HG02678 (cell line): ENCODE results near the gene CREB3L4.

Experiments
- ATAC-seq: cut with Tn5 transposase; IDR thresholded peaks from one replicate; pipeline ENCODE4 v1.9.1; 2021; ENCODE audit warnings: mild to moderate bottlenecking, moderate library complexity; ENCODE audit not compliant: unreplicated experiment

Gene CREB3L4

DNA sequence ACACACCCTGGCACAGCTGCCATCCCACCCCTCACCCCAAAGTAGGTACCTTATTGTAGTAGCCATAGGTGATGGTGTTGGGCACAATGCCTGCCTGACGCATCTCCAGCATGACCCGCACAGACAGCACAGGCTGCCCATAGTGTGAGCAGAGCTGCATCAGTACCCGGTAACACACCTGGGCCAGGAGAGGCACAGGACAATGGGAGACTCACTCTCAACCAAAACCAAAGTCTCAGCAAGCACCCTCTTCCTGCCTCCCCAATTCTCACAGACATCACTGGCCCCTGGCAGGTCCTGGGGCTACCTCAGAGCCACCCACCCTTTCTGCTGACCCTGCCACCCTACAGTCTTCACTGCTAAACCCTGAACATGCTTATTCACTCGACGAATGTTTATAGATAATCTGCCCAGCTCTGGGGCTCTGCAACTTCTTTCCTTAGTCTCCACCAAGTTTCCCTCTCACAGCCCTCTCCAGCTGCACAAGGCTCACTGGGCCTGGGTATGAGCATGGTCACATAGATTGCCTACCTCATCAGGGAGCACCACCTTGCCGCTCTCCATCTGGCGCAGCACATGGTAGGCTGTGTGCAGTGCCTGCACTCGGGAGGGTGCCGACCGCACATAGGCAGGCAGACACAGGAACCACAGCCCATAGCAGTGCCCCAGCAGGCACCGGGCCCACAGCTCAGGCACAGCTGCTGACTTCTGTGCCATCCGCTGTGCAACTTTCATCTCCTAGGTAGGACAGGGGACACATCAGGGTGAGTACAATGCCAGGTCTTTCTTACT is 31.5 kb upstream of the CREB3L4 start:
- ATAC-seq = no peak

DNA sequence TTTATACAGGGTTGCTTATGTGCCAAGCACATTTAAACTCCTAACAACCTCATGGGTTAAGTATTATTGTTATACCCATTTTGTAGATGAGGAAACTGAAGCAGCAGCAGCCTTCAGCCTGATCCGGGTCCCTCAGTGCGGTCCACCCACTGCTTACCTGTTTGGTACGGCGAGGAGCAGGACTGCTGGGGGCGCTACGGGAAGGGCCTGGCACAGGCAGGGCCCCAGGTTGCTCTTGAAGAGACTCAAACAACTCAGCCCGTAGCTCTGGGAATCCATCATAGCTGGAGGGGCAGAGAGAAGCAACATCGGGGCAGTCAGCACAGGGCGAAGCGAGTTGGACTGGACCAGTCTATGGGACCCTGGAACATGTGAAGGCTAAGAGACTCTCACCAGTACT is 30.4 kb upstream of the CREB3L4 start:
- no peak for ATAC-seq

DNA sequence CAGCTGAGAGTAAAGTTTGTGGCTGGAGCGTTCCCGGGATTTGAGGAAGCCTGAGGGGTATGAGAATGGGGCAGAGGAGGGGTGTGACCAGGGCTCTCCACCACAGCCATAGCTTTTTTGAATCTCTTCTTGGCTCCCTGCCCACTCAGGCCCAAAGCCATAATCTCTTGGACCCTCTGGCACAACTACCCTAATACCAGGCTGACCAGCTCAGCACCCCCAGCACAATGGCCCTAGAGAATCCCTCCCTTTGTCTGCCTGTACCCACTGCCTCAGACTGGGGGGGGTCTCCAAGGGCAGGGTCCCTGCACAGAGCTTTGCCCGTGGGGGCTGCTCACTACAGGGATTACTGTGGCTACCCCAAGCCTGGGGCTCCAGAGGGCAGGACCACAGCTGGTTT is 28.7 kb upstream of the CREB3L4 start:
- ATAC-seq = no peak

DNA sequence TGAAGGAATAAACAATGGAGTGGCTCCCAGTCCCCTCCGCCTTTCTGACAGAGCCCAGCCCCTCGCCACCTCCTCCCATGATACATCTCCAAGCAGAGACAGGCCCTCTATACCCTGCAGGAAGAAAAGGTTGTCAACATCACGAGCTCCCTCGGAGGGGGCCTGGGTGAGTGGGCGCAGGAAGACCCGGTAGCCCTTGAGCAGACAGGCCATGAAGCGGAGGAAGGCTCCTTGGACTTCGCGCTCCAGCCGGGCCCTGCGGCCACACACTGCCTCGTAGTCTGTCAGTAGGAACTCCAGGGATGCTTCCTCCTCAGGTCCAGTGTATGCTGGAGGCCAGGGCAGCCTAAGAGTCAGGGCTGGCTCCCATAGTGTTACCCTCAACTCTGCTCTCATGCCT is 28.2 kb upstream of the CREB3L4 start:
- ATAC-seq = no peak

DNA sequence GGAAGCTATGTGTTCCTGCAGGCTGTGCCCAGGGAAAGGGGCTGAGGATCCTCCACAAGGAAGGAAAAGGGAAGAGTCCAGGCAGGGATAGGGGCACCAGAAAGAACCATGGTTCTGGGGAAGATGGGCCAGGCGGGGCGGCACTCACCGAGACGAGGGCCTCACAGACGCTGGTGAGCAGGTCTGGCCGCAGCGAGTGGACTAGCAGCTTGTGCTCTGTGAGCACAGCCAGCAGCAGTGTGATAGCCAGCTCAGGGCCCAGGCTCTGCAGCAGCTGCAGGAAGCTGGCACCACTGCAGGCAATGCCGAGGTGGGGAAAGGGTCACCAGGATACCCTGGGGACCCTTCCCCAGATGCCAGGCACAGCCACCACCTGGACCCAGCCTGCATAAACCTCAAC is 26.9 kb upstream of the CREB3L4 start:
- ATAC-seq = no peak

DNA sequence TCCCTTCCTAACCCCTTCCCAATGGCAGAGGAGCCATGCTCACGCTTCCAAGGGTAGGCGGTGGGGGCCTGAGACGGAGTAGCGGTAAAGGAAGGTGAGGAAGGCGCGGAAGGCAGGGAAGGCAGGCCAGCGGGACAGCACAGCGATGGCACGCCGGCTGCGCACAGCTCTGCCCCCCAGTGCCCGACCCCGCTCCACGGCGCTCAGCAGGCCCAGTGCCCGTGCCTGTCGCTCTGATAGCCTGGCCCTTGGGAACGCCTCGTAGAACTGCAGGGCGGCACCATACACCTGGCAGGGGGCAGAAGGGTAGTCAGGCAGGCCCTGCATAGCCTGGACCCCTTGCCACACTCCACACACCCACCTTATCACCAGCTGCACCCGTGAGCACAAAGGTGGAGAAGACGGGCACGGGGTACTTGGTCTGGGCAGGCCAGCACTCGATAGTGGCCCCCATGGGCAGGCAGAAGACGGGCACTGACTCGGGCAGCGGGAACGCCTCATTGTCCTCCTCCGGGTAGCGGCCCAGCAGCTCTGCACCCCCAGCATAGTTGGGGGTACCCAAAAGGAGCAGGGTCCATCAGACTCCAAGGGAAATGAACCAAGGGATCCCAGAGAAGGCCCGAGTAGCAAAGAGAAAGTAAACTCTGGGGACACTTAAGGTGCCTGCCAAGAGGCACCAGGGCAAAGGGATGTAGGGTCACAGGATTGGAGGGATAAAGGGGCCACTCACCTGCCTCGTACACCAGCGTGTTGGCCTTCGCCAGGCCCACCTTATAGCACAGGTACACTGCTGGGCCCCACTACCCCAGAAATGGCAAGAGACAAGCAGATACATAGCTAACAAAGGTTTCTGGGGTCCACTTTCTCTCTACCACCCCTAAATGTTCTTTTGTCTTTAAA is 25.6 kb upstream of the CREB3L4 start:
- no peak for ATAC-seq

DNA sequence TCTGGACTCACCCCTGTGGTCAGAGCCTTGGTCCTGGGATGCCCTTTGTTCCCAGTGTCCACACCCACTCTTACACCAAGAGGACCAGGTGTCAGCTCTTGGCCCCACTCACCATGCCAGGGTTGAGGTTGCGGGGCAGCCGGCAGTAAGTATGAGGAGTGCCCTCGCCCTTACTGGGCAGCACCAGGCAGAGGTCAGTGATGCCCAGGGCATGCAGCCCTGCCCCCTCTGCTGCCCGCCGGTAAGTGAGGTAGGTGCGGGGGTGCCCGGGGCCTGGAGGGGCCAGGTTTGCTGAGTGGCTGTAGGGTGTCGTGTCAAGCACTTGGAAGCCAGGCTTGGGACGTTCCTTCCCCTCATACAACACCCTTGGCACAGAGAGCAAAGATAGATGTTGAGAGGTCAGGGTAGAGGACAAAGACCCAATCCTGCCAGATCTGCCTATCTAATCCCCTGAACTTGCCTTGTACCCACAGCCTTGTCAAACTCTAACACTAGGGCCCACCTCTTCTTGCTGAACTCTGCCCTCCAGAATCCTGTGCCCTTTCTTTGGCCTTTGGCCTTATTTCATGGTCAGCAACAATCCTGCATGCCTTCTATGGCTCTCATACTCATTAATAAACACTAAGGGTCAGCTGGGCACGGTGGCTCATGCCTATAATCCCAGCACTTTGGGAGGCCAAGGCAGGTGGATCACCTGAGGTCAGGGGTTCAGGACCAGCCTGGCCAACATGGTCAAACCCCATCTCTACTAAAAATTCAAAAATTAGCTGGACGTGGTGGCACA is 24.7 kb upstream of the CREB3L4 start:
- ATAC-seq = no peak

DNA sequence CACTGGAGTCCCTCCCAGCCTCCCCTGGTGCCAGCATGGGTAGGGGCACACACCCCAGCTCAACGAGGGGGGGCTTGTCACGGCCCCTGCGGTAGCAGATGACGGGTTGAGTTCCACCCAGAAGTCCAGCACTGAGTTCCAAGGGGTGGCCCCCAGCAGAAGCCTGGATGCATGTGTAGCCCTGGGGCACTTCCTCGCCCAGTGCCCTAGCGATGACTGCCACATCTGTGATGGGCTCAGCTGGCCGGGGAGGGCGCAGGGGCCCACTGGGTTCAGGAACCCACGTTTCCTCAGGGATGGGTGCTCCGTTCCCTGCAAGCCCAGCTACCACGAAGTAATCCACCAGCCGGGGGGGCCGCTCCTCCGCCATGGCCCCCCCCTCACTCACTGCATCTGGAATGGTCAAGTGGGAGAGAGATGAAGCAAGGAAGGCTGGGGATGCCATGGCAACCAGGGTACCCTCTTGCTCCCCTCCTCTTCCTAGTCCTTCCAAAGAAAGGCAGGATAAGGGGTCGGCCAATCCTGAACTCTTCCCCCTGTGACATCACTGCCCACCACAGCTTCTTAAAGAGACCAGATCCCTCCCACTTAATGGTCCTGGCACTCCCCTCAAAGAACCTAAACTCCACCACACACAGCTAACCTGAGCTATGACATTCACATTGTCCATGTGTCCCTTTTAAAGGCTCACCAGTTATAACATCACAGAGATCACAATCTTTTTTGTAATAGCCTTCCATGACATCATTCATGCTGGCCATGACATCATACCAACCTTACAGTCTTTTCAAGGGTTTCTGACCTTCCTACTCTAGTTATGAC is 23.5 kb upstream of the CREB3L4 start:
- ATAC-seq = no peak

DNA sequence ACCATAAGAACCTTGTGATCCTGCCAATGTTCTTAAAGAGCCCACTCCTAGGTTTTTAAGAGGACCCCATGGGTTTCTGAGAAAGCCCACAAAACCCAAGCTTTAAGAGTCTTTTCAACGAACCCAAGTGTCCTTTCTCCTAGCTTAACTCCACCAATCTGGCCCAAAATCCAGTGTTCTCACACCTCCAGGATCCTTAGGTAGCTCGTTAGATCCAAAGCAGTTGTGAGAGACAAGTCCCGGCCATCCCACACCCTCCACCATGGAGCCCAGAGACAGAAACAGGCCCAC is 22.9 kb upstream of the CREB3L4 start:
- no peak for ATAC-seq

- ATAC-seq = peak; percentile 20
Observed at GRCh38 chr1:153945131-153945794, 22.4 kb upstream of the CREB3L4 start.

- peak; percentile 69 for ATAC-seq
Observed at GRCh38 chr1:153945795-153946621, 21.7 kb upstream of the CREB3L4 start.

GRCh38 chr1:153946622-153947241 is 21.0 kb upstream of the CREB3L4 start, which contains the start of gene DENND4B:
DENND4B (minus strand) TSS chr1:153946718; CDS start chr1:153944374, 2,344 bp downstream.
- peak; percentile 75 for ATAC-seq

GRCh38 chr1:153951183-153951582 is 16.5 kb upstream of the CREB3L4 start:
- ATAC-seq = no peak

DNA sequence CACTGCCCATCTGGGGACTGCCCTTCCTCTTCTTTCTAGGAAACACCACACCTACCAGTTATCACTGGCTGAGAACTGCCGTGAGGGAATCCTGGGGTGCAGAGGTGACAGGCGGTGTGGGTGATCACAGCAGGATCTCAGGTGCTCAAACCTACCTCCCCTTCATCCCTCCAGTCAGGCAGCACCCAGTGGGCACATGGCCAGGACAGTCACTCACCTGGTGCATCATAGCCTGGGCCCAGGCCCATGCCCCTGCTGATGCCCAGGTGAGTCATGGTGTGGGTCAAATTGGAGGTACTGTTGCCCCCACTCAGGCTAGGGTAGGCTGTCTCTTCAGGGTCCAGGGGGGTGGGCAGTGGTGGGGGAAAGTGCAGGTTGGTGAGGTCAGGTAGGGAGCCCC is 15.9 kb upstream of the CREB3L4 start:
- ATAC-seq = no peak

GRCh38 chr1:153953859-153954365 is 13.8 kb upstream of the CREB3L4 start:
- ATAC-seq = no peak

DNA sequence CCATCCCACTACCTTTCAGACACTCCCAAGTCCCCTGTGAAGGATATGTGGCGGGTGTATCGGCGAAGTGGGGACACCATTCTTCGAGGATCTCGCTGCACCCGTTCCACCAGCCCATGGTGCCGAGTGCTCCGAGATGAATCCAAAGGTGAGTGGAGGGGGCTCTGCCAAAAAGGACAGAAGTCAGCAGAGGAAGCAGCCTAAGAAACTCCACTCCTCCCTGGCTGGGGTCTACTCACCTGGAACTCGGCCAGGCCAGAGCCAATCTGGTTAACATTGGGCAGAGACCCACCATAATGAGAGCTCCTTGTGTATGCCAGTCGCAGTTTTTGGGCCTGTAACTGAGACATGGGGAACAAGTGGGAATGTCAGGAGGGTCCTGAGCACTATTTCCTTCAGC is 12.9 kb upstream of the CREB3L4 start:
- no peak for ATAC-seq

DNA sequence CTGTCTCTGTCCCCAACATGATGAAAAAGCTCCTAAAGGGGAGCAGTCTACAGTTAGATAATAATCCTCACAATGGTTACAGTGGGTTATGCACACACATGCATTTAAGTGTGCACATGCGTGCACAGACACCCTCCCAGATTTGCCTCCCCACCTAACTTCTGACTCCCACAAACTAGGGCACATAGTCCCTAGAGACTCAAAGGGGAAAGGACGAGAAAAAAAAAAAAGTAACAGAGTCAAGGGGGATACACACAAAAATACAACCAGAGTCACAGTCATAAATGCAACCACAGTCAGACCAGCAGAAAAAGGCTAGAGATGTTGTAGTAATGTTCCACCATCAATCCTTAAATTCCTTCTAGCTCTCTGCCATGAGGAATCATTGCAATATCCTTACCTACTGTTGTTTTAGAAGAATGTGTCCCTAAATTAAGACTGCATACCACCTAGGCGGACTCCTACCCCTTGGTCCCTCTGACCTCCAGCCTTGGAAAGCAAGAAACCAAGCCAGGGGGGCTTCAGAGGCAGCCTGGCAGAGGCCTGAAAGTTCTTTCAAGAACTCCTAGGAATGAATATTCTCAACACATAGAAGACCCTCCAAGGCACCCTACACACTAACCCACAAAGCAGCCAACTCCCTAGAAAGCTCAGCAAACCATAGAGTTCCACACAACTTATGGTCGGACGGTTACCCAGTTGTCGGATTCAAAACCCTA is 10.5 kb upstream of the CREB3L4 start:
- ATAC-seq = no peak

GRCh38 chr1:153957744-153958110 is 10.0 kb upstream of the CREB3L4 start:
- peak; percentile 12 for ATAC-seq
